ENCODE measurements around the gene TMEM63A.
"Not testable (repeated sequence)": the region's sequence is repeated elsewhere in the genome, so short reads cannot be mapped to it uniquely, and the experiment has no call there.

Gene TMEM63A

DNA sequence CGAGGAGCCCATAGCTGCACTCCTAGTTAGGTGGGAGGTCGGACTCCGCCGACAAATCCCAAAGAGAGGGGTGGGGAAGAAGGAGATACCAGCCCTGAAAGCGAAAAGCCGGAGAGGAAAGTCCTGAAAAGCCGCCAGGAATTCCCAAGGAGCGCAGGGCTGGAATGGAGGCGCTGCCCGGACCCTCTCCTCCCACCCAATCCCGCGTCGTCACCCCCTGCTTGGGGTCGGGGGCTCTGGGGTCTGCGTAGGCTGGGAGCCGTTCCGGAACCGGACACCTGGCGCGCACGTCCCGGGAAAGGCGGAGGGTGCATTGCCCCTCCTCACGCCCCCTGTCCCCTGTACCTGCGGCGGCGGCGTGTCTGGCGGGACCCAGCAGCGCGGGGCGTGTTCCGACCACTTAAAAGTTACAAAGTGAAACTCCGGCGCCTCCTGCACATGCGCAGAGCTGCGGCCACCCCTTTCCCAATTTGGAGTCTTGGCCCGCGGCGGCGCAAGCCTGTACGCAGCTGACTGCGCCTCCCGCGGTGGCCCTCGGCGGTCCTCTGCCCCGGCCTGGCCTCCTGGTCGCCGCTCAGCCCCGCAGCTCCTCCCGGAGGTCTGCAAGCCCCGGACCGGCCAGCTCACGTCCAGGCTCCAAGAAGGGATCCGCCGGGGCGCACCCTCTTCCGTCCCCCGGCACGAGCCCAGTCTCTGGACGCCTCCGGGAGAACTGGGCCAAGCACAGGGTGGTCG lies at the start of gene TMEM63A:
TSS of gene TMEM63A (minus strand) at position 422 of the 735 bp plus-strand sequence. CDS start 4,800 bp downstream, outside the sequence.
- peak; percentile 73 to 88 for DNase-seq (ENCODE audit: low read depth in 2 of 2, low spot score in 1 of 2)

DNA sequence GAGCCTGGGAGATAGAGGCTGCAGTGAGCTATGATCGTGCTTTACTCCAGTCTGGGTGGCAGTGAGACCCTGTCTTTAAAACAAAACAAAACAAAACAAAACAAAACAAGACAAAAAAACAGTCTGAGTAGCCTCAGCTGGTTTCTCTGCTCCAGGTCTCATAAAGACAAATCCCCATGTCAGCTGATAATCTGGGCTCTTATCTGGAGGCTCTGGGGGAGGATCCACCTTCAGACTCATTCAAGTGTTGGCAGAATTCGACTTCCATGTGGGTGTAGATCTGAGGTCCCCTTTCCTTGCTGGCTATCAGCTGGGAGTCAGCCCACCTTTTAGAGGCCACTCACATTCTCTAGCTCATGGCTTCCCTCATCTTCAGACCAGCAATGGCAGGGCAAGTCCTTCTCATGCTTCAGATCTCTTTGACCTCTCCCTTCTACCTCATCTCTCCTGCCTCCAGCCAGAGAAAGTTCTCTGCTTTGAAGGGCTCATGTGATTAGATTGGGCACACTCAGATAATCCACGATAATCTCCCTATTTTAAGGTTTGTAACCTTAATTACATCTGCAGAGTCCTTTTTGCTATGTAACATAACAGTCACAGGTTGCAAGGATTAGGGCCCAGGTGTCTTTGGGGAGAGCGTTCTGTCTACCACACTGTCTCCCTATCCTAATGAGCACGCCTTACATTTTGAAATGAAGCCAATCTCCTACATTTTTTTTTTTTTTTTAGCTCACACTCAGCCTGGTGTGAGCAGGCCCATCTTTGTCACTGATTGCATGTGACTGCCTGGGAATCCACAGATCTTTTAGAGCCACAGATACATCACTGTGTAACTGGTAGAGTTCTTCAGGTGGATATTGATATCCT lies 49.3 kb upstream of the TMEM63A start:
- DNase-seq (ENCODE audit: low read depth in 2 of 2, low spot score in 1 of 2): no peak

DNA sequence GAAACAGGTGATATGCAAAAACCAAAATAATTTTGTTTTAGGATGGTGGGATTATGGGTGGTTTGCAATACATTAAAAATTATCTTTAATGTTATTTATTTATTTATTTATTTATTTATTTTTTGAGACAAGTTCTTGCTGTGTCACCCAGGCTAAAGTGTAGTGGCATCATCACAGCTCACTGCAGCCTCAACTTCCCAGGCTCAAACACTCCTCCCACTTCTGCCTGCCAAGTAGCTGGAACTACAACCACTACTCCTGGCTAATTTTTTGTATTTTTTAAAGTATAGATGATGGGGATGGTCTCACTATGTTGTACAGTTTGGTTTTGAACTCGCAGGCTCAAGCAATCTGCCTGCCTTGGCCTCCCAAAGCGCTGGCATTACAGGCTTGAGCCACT lies 48.4 kb upstream of the TMEM63A start:
- DNase-seq (ENCODE audit: low read depth in 2 of 2, low spot score in 1 of 2): no peak

DNA sequence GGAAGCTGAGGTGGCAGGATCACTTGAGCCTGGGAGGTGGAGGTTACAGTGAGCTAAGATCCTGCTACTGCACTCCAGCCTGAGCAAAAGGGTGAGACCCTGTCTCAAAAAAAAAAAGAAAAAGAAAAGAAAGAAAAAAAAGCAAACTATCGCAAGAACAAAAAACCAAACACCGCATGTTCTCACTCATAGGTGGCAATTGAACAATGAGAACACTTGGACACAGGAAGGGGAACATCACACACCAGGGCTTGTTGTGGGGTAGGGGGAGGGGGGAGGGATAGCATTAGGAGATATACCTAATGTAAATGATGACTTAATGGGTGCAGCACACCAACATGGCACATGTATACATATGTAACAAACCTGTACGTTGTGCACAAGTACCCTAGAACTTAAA lies 47.3 kb upstream of the TMEM63A start:
- DNase-seq (ENCODE audit: low read depth in 2 of 2, low spot score in 1 of 2): not testable (repeated sequence)

DNA sequence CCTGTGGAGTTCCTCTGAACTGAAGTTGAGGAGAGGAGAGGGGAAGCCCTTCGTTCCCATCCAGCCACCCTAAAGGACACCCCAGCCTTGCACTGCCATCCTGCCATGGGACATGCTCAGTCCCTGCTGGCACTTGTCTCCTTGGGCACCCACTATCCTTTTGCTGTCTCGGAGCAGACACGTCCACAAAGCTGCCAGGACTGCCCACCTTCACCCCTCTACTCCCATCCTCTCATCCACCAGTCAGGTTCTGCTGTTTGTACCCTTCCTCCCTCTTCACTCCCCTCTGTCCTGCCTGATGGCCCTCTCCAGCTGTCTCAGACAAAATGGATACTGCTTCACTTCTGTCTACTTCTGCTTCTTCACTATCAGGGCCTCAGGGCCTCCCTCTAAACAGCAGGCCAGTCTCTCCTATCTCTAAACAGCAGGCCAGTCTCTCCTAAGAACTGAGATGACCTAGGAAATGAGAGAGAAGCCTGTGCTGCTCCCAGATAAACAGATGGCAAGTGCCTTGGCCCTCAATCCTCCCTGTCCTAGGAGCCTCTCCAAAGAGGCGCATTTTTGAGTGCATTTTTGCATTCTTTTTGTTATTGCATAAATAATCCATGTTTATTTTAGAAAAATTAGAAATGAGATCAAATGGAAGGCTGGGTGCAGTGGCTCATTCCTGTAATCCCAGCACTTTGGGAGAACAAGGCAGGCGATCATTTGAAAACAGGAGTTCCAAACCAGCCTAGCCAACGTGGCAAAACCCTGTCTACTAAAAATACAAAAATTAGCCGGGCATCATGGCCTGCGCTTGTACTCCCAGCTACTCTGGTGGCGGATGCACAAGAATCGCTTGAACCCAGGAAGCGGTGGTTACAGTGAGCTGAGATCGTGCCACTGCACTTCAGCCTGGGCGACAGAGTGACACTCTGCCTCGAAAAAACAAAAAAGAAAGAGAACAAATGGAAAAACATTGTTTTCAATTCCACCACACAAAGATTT lies 46.3 kb upstream of the TMEM63A start:
- DNase-seq (ENCODE audit: low read depth in 2 of 2, low spot score in 1 of 2): no peak

DNA sequence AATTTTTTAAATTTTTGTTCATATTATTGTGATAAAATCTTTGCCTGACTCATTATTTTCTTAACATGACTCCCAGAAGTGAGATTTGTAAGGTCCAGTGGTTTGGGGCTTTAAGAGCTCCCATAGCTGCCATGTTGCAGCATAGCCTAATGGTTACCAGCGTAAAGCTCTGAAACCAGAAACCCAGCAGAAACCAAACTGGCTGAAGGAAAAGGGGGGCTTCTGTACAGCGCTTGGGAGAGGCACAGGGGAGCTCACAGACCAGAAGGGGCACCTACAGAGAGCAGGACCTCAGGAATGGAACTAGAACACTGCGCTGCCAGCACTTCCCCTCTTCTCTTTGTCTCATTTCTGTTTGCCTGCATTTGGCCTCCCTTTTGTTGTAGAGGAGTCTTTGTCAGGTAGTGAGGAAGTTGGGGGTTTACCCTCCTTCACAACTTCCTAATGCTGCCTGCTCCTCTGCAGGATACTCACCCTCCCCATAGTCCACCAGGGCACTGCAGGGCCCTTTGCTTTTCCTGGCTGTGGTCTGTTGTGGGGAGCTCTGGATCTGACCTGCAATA lies 44.5 kb upstream of the TMEM63A start:
- no peak for DNase-seq (ENCODE audit: low read depth in 2 of 2, low spot score in 1 of 2)

DNA sequence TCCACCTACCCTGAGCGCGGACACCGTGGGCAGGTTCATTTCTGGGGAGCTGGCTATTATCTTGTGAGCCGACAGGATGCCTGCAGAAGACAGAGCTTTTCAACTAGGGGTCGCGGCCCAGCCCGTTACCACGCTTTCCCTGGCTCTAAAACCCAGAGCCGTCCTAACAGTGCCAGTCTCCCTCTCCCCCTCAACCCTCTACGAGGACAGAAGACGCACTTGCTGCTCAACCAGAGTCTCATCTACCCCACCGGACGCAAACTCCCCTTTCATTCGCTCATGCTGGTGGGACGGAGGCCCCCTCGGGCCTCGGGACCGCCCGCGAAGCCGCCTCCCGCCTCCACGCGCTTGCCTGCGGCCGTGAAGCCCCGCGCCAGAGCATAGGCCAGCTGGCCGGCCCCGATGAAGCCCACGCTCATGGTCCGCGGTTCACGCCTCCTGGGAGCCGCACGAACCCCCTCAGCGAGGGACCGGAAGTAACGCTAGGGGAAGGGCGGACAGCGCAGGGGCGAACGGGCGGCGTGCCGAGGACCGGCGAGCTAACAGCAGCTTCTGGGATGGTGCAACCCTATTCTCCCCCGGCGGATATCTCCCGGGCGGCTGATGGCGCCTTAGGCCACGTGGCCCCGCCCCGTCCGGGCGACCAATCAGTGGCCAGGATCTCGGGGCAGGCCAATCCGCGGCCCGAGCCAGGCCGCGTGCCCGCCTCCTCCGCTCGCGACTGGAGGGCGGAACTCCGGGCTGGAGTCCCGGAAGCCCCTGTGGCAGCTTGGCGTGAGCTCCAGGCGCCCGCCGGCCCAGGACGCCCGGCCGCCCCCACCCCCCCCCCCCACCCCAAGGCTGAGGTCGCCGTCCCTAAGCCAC lies 41.7 kb upstream of the TMEM63A start, which contains the start of gene PYCR2:
TSS of gene PYCR2 (minus strand) at position 559 of the 864 bp plus-strand sequence. CDS start at position 419, 140 bp downstream.
- peak; percentile 82 to 89 for DNase-seq (ENCODE audit: low read depth in 2 of 2, low spot score in 1 of 2)

DNA sequence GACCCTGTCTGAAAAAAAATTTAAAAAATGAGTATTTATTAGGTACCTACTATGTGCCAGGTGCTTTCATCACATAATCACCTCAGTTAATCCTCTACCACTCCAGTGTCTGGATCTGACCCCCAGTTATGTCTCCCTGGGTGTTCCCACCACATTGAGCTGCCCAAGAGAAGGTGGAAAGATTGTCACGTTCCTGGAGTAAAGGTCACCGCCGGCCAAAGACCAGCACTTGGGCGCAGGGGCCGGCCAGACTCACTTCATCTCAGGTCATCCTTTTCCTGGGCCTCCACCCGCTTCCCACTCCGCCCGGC lies 41.2 kb upstream of the TMEM63A start:
- DNase-seq (ENCODE audit: low read depth in 2 of 2, low spot score in 1 of 2): no peak

DNA sequence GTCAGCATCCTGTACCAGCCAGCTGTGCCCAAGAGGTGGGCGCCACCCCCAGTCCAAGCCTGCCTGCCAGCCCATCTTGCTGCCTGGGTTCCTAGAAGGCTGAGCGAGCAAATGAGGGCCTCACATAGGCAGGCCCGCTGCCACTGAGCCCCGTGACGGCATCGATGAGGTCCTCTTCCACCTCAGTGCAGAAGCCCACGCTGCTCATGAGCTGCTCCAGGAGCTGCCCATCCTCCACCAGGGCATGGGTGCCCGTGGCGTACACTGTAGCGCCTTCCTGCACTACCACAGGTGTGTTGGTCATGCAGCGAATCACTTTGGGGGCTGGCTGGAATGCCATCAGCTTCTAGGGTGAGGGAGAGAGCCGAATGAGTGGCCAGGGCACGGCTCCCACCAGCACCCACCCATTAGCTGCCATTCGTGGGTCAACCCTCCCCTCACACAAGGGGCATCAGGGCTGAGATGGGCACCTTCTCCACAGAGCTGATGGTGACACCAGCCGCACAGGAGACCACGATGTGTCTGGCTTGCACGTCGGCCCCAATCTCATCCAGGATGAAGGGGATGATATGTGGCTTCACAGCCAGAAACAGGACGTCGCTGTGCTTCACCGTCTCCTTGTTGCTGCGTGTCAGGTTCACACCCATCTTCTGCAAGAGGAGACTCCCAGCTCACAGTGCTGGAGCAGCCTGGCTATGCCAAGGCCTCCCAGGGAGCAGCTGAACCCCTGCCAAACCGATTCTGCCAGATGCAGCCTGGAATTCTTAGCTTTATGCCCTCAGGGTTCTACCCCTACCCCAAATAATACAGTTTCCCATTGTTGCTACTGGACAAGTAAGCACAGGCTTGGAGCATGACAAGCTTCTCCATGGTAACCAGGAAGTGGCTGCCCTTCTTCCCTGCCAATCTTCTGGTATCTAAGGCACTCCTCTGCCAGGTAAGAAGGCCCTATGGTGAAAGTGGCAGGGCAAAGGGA lies 39.8 kb upstream of the TMEM63A start:
- no peak for DNase-seq (ENCODE audit: low read depth in 2 of 2, low spot score in 1 of 2)

DNA sequence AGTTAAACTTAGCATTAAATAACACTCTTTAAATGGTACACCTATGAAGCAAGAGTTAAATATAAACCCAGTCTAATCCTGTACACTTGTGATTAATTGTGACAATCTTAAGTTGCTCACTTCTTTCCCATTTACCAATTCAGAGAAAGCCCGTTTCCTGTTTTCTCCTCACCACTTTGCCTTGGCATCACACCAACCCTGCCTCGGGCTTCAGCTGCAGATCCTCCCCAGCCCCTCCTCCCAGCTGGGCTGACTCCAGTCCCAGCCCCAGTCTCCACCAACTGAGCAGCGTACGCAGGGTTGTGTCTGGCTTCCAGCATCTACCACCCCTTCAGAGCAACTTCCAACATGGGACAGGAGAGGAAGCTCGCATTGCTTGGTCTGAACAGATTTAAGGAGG lies 37.7 kb upstream of the TMEM63A start:
- no peak for DNase-seq (ENCODE audit: low read depth in 2 of 2, low spot score in 1 of 2)

DNA sequence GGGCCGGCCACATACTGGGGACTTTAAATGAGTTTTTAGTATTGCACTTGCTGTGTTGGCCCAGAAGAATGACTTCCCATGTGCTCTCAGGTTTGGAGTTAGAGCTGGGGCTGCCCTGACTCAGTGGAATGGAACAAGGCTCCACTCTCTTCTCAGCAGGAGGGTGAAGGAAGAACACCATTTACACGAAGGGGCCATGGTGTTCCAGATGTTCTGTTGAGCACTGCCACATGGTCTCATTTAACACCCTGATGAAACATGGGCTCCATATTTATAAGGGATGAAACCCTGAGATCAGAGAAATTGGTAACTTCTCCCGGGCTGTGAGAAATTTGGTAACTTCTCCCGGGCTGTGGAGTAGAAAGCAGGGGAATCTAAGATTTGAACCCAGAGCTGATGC lies 36.1 kb upstream of the TMEM63A start:
- no peak for DNase-seq (ENCODE audit: low read depth in 2 of 2, low spot score in 1 of 2)

DNA sequence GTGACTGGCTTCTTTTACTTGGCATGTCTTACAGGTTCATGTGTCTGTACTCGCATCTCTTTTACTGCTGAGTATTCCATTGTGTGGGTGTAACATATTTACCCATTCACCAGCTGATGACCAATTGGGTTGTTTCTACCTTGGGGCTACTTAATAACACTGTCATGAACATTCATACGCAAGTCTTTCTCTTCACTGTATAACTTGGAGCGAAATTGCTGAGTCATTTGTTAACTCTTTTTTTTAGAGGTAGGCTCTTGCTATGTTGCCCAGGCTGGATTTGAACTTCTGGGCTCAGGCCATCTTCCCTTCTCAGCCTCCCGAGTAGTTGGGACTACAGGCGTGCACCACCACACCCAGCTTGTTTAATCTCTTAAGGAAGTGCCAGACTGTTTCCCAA lies 35.4 kb upstream of the TMEM63A start:
- DNase-seq (ENCODE audit: low read depth in 2 of 2, low spot score in 1 of 2): no peak

DNA sequence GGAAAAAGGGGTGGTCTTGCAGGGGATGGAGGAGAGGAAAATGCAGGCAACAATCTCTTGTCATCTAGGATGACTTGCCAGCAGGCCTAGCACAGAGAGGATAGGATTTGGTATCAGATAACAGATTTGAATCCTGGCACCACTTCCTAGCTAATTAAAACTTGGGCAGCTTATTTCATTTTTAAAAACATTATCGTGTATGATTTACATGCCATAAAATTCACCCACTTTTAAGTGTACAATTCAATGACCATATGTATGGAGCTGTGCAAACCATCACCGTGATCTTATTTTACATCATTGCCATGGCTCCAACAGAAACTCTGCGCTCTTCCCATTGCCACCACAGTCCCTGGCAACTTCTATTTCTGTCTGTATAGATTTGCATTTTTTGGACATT lies 34.9 kb upstream of the TMEM63A start:
- DNase-seq (ENCODE audit: low read depth in 2 of 2, low spot score in 1 of 2): no peak

DNA sequence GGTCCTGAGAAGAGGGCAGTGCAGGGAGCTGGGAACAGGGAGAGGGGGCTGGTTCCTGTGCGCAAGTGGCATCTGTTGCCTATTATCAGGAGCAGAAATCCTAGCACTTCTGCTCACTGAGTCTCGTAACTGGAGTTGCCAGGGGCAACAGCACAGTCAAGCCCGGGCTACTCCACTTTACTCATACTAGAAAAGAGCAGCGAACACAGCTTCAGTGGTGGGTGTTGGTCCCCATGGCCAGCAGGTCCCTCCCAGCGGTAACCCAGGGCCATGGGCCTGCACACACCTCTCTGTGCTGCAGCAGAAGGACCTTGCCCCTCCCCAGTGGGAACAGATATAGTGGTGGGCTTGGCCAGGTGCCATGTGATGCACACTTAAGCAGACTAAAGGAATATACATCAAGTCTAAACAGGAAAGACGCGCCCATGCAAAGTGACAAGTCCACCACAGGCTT lies 33.4 kb upstream of the TMEM63A start:
- DNase-seq (ENCODE audit: low read depth in 2 of 2, low spot score in 1 of 2): no peak

DNA sequence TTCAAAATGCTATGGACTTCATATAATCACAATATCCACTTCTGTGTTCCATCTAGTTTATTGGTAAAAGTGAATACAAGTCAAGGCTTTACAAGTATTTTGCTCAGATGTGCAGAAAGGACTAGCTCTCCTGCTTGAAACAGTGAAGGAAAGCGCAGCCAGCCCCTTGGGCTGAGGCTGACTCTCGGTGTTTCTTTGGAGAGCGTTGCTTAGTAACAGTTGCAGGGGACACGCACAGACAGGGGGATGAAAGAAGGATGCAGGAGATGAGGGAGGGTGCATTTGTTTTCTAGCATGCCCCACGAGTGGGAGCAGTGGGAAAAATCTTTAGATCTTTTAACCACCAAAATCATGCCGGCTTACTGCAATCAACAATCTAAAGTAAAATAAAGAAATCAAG lies 32.8 kb upstream of the TMEM63A start:
- no peak for DNase-seq (ENCODE audit: low read depth in 2 of 2, low spot score in 1 of 2)

DNA sequence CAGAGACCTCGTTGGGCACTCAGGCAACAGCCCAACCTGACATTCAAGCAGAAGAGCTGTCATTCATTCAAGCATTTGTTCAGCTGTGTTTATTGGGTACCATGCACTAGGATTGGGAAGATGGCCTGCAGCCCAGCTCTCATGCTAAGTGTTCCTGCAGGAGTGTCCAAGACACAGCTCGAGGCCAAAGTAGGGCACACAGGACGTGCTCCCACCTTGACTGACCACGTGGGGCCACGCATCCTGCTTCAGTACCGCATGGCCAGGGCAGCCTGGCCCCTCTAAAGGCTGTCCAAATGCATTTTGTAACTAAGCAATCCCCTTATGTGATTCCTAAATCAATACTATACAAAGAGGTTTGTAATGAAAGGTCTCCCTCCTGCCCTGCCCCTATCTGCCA lies 32.2 kb upstream of the TMEM63A start:
- DNase-seq (ENCODE audit: low read depth in 2 of 2, low spot score in 1 of 2): no peak

DNA sequence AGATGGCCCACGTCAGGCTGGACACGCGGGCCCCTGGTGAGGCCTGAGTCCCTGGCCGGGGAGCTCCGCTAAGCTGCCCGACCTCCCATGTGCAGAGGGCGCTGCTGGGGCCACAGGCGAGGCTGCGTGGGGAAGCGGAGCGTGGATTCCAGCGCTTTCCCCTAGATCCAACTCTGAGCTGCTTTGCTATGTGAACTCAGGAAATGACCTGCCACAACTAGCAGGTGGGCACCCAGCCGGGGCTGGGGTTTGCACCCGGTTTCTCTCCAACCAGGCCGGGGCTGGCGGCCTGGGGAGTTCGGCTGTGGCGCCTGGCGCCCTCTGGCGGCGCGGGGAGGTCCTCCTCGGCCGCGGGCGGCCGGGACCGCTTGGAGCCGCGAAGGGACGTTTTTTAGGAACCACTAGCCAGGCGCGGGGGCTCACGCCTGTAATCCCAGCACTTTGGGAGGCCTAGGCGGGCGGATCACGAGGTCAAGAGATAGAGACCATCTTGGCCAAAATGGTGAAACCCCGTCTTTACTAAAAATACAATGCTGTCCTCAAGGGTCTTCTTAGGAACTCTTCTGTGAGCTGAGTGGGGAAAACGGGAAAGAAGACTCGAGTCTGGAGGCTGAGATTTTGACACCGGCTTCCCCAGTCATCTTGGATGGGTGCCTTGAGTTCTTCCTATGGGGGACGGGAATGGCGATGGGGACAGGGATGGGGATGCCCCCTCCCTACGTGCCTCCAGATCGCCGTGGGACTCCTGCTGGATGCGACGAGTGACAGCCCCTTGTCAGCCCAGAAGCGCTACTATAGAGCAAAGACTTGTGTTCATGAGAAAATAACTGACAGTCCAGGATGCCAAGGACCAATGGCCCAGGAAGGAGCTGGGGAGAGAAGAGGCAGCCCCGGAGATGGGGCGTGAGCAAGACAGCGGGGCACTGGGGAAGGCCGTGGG lies 29.3 kb upstream of the TMEM63A start:
- DNase-seq (ENCODE audit: low read depth in 2 of 2, low spot score in 1 of 2): peak; percentile 30 to 53

DNA sequence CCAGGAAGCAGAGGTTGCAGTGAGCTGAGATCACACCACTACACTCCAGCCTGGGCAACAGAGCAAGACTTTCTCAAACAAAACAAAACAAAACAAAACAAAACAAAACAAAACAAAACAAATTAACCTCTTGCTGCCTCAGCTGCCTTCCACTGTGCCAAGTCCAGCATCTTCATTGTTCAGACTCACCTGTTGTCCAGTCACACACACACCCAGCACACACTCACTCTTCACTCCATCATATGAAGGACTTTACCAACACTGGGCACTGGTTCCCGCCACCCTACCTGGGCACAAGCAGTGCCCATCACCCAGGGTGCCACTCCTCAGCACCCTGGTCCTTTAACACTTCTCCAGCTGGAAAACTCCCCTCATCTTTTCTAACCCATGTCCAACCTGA lies 27.3 kb upstream of the TMEM63A start:
- DNase-seq (ENCODE audit: low read depth in 2 of 2, low spot score in 1 of 2): no peak

Measured in stimulated activated CD8-positive, alpha-beta memory T cell treated with anti-CD3 and anti-CD28 coated beads, Interleukin-4, amount 100 ng/mL, for 1 hour (primary cell).